ENCODE results near the gene SCN8A.

The SCN8A gene

GRCh38 chr12:51675071-51675803, 84.2 kb downstream of the SCN8A start:
- no peak for DNase-seq

- DNase-seq: no peak
Measured at GRCh38 chr12:51676875-51677274, 85.8 kb downstream of the SCN8A start.

- DNase-seq: no peak
Measured at GRCh38 chr12:51677284-51677968, 86.4 kb downstream of the SCN8A start.

- no peak for DNase-seq
Measured at GRCh38 chr12:51678086-51678724, 87.2 kb downstream of the SCN8A start.

- DNase-seq: no peak
Measured at GRCh38 chr12:51682981-51683380, 91.9 kb downstream of the SCN8A start.

GRCh38 chr12:51683763-51684357, 92.8 kb downstream of the SCN8A start:
- no peak for DNase-seq

- DNase-seq: no peak
Measured at GRCh38 chr12:51686727-51687126, 95.7 kb downstream of the SCN8A start.

- DNase-seq: no peak
Measured at GRCh38 chr12:51687177-51687576, 96.1 kb downstream of the SCN8A start.

- DNase-seq: no peak
Measured at GRCh38 chr12:51687614-51688013, 96.6 kb downstream of the SCN8A start.

GRCh38 chr12:51689983-51690382, 99.0 kb downstream of the SCN8A start:
- DNase-seq: no peak

GRCh38 chr12:51692016-51692415, 101.0 kb downstream of the SCN8A start:
- DNase-seq: no peak

GRCh38 chr12:51693569-51693968, 102.5 kb downstream of the SCN8A start:
- no peak for DNase-seq

- no peak for DNase-seq
Measured at GRCh38 chr12:51694146-51694545, 103.1 kb downstream of the SCN8A start.

- no peak for DNase-seq
Measured at GRCh38 chr12:51695241-51696010, 104.4 kb downstream of the SCN8A start.

GRCh38 chr12:51699219-51699618, 108.2 kb downstream of the SCN8A start:
- DNase-seq: no peak

- DNase-seq: no peak
Measured at GRCh38 chr12:51700887-51701286, 109.9 kb downstream of the SCN8A start.

- no peak for DNase-seq
Measured at GRCh38 chr12:51702587-51702986, 111.6 kb downstream of the SCN8A start.

GRCh38 chr12:51705450-51705849, 114.4 kb downstream of the SCN8A start:
- DNase-seq: no peak

- DNase-seq: no peak
Measured at GRCh38 chr12:51706206-51706605, 115.2 kb downstream of the SCN8A start.

GRCh38 chr12:51714666-51715065, 123.6 kb downstream of the SCN8A start:
- DNase-seq: no peak

GRCh38 chr12:51717326-51717925, 126.4 kb downstream of the SCN8A start:
- DNase-seq: no peak

GRCh38 chr12:51721282-51721940, 130.4 kb downstream of the SCN8A start:
- peak; percentile 13 for DNase-seq

All from activated T-cell treated with anti-CD3 and anti-CD28 coated beads for 4 hours (primary cell).